HG03520 (cell line): ENCODE results near the gene OR4K2.
"Not testable (repeated sequence)": the region's sequence is repeated elsewhere in the genome, so short reads cannot be mapped to it uniquely, and the experiment has no call there.

Source experiments
- ATAC-seq: cut with Tn5 transposase; IDR thresholded peaks from one replicate; pipeline ENCODE4 v1.9.1; 2021; ENCODE audit warnings: mild to moderate bottlenecking, moderate library complexity; ENCODE audit not compliant: unreplicated experiment

The OR4K2 gene, protein sequence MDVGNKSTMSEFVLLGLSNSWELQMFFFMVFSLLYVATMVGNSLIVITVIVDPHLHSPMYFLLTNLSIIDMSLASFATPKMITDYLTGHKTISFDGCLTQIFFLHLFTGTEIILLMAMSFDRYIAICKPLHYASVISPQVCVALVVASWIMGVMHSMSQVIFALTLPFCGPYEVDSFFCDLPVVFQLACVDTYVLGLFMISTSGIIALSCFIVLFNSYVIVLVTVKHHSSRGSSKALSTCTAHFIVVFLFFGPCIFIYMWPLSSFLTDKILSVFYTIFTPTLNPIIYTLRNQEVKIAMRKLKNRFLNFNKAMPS

DNA sequence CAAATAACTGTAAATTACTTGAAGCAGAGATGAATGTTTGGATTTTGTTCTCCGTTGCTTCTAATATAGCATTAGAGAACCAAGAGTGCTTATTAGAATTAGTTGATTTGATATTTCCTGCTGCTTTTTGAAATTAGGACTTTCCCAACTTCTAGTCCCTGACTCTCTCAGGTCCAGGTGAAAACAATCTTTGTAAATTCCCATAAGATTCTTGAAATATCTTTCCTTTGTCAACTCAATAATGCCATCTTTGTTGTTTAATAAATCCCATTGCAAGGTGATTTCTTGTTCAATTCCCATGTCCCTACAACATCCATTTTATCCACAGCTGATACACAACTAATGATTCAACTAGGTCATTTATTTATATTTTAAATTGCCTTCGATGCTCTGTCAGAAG lies at the start of gene OR4K2:
TSS of gene OR4K2 (plus strand) at position 301 of the 400 bp plus-strand sequence. CDS start 1,126 bp downstream, outside the sequence.
- no peak for ATAC-seq

DNA sequence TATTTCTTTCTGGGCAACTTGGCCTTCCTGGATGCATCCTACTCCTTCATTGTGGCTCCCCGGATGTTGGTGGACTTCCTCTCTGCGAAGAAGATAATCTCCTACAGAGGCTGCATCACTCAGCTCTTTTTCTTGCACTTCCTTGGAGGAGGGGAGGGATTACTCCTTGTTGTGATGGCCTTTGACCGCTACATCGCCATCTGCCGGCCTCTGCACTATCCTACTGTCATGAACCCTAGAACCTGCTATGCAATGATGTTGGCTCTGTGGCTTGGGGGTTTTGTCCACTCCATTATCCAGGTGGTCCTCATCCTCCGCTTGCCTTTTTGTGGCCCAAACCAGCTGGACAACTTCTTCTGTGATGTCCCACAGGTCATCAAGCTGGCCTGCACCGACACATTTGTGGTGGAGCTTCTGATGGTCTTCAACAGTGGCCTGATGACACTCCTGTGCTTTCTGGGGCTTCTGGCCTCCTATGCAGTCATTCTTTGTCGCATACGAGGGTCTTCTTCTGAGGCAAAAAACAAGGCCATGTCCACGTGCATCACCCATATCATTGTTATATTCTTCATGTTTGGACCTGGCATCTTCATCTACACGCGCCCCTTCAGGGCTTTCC lies 47.2 kb upstream of the OR4K2 start:
- not testable (repeated sequence) for ATAC-seq

DNA sequence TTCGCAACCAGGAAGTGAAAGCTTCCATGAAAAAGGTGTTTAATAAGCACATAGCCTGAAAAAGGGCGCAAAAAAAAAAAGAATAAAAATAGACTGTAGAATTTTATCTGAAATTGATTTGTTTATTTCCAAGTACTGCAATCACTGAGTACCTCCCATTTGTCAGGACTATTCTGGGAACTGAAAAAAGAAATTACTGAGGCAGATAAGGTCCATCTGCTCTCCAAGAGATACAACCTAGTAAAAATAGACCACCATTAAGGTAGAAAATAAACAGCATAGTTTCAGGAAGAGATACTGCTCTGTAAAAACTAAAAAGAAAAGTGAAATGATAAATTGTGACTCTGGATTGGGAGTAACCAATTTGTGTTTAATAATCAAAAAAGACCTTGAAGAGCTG lies 46.6 kb upstream of the OR4K2 start:
- no peak for ATAC-seq

- ATAC-seq, result not testable (repeated sequence)
Observed at GRCh38 chr14:19834203-19834848, 40.6 kb upstream of the OR4K2 start.

- no peak for ATAC-seq
Observed at GRCh38 chr14:19838433-19838832, 36.5 kb upstream of the OR4K2 start.

DNA sequence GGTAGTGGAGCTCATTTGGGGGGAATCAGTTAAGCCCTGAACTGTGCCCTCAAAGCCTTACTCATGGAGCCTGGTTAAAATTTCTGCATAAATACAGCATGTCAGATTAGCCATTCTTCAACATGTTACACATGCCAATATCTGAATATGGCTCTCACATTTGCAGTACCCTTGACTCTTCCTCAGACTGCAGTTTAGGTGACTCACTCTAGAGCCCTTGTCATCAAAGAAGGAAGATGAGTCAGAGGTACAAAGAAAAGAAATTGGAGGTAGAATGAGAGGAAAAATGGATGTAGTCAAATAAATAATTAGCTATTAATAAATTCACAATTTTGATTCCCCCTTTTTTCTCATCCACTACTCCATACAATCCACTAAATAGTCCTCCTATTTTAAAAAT lies 23.6 kb upstream of the OR4K2 start:
- ATAC-seq, result no peak

DNA sequence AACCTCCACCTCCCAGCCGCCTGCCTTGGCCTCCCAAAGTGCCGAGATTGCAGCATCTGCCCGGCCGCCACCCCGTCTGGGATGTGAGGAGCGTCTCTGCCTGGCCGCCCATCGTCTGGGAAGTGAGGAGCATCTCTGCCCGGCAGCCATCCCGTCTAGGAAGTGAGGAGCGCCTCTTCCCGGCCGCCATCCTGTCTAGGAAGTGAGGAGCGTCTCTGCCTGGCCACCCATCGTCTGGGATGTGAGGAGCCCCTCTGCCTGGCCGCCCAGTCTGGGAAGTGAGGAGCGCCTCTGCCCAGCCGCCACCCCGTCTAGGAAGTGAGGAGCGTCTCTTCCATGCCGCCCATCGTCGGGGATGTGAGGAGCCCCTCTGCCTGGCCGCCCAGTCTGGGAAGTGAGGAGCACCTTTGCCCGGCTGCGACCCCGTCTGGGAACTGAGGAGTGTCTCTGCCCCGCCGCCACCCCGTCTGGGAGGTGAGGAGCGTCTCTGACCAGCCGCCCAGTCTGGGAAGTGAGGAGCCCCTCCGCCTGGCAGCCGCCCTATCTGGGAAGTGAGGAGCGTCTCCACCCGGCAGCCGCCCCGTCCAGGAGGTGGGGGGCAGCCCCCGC lies 8.8 kb upstream of the OR4K2 start:
- not testable (repeated sequence) for ATAC-seq

DNA sequence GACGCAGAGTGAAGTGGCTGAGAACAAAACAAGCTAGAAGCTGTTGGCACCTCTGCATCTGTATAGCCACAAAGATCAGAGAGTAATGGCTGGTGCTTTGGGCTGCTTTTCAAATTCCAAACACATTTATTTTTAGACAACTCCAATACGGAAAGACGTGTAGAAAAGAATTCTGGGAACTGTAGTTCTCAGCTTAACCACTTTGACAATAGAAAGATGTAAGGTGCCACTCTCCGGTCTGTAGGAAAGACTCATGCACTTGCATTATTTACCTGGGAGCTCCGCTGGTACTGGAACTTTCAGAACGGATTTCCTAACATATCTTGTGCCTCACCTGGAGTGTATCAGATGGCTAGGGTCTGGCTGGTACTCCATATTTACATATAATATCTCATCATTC lies 1.8 kb upstream of the OR4K2 start:
- no peak for ATAC-seq

DNA sequence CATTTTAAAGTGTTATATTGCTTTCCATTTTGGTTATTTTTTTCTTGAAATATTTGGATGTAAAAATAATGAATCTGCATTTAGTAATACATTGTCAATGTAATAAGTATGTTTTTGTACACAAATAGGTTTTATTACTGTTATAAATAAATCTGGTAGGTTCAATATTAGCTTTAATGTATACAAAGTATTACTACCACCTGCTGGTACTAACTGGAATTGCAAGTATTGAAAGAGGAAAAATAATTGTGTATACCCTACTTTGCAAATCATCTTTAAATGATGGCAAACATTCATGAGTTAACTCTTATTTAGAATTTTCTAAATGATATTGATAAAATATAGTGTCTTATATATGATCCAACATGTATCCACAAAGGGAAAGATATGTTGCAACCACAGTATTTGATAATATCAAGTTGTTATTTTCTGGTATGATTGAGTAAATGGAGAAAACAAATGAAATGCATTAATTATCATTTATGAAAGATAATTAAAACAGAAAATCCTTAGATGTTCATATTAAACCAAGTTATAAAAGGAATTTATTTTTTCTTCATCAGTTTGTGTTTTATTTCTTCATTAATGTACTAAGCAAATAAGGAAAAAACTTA lies 3.2 kb downstream of the OR4K2 start:
- no peak for ATAC-seq

DNA sequence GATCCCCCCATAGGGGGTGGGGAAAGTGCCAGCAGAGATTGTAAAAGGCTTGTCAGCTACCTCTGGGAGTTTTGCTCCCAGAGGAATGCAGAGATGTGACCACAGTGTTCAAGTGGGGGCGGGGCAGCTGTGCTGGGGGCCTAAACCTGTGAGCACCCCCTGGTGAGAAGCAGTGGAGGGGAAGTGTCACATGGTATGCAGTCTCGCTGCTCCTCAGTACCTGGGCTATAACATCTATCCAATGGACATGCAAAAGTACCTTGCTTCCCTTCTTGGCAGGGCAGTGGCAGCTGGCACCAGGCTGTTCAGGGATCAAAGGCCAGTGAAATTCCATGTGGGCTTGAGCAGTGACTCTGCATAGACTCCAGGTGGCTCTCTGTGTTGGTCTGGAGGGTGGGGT lies 20.3 kb downstream of the OR4K2 start:
- no peak for ATAC-seq

- ATAC-seq, result no peak
Observed at GRCh38 chr14:19900999-19901398, 26.1 kb downstream of the OR4K2 start.

DNA sequence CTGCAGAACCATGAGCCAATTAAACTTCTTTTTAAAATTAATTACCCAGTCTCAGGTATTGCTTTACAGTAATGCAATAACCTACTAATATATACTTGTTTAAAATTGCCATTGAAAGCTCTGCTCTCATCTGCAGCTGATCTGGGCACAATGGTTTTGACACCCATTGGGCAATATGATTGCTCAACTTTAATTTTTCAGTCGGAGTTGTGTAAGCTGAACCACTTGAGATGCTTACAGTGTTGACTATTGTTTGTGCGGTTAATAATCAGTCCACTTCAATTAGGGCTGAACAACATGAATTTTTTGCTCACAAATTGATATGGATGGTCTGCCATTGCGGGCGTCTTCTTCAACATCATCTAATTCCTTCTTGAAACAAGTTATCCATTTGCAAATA lies 27.5 kb downstream of the OR4K2 start:
- no peak for ATAC-seq

GRCh38 chr14:19906665-19907064 lies 31.7 kb downstream of the OR4K2 start:
- no peak for ATAC-seq

DNA sequence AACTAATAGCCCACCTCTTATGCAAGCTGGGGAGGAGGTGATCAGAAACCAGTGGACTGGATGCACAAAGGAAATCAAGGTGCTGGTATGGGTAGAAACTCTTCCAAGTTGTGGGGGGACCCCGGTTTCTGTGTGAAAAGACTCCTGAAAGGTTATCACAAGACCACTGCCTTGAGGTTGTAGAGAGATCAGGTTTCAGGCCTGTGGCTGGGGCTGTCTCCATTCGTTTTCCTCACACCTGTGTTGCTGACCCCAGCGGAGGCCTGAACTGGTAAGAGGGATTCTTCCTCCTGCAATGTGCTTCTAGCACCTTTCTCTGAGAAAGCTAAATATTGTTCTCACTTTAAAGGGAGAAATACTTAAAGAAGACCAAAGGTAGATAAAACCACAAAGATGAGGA lies 36.2 kb downstream of the OR4K2 start:
- ATAC-seq, result no peak

DNA sequence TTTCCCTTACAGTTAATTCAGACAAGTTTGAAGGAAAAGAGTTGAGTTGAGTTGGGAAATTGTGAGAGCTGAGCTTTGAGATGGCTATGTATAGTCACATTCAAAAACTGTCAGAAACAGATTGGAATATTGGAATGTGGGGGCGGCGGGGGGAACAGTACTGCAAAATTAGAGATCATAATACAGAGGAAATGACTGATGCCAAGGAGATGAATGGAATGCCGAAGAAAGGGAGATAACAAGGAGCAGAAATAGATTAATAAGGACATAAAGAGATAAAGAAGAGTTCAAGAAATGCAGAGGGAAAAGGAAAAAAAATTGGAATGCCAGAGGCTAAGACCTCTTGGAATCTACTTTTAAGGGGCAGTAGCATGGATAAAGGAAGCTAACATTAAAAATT lies 42.3 kb downstream of the OR4K2 start:
- no peak for ATAC-seq

- ATAC-seq, result no peak
Observed at GRCh38 chr14:19917955-19918518, 43.1 kb downstream of the OR4K2 start.

DNA sequence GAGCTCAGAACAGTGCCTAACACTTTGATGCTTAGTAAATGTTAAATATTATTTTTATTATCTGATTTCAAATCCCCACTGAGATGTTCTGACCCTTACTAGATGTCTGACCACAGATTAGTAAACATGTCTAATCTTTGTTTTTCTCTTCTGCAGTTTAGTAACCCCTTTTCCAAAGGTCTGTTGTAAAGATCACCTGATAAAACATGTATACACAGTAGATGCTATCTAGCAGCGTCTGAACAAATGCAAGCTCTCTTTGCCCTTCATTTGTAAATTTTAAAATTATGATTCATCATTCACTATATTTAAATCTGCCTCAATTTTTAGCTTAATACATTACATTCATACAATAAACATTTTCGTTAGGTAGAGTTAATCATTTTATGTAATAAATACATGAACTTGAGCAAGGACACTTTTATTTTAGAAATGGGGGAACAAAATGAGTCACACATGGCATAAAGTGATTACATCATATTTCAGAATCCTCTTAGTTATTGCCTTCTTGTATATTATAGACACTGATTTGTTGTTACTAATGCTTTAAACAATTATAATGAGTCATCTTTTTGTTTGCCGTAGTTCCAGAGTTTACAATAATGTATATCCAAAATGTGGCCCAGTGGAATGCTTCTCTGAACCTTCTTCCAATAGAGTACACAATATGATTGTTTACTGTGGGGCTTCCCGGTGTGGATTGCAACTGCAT lies 43.8 kb downstream of the OR4K2 start:
- ATAC-seq, result no peak

DNA sequence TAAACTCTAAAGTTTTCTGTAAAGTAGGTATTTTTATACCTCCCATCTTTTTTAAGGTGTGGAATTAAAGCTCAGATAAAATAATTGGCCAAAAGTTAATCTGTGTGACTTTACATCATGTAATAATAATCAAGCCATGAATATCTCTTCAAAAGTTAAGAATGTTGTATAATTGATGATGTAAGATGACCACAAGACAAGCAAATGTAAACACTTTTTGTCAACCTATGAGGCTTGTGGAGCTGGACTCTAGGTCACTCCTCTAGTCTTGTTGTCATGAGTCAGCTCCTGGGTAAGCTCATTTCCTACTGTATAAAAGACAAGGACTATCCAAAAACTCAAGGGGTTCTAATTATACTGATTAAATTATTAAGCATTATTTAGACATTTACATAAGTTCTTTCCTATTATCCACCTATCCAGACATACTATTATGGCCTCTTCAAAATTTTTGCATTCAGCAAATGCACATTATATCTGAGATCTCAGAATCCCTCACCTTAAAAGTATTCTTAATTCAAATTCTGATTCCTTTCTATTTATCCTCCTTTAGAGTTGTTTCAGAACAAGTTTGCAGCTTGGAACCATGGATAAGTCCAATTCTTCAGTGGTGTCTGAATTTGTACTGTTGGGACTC lies 45.2 kb downstream of the OR4K2 start, which contains the start of gene OR4K5:
TSS of gene OR4K5 (plus strand) at position 587 of the 637 bp plus-strand sequence. CDS start at position 587, 0 bp downstream.
- ATAC-seq, result no peak

GRCh38 chr14:19930617-19931016 lies 55.7 kb downstream of the OR4K2 start, which contains the start of gene OR4K1:
Gene OR4K1, plus strand, starts transcription at chr14:19930917. Its CDS starts 4,750 bp downstream, at chr14:19935667.
- ATAC-seq, result no peak
